Thyroid gland (tissue), 4 donors: ENCODE measurements around the gene CAPSL.

Experiments
- CTCF ChIP-seq, 6 experiments: fragments of 200-600 bp in 3 of 6; fragments of 450-650 bp in 3 of 6; sonication (generic) in 3 of 6; IDR thresholded peaks; one replicate each; pipeline ENCODE4 v1.5.1; 2016 to 2019; ENCODE audit warnings: antibody characterized with exemption in 6 of 6, mild to moderate bottlenecking in 2 of 6, inconsistent platforms in 1 of 6, moderate library complexity in 1 of 6
- POLR2A ChIP-seq, 2 donors: fragments of 450-650 bp; IDR thresholded peaks; one replicate each; pipeline ENCODE4 v1.6.1; 2017; ENCODE audit warnings: antibody characterized with exemption in 2 of 2, mild to moderate bottlenecking in 2 of 2, moderate library complexity in 1 of 2

DNA sequence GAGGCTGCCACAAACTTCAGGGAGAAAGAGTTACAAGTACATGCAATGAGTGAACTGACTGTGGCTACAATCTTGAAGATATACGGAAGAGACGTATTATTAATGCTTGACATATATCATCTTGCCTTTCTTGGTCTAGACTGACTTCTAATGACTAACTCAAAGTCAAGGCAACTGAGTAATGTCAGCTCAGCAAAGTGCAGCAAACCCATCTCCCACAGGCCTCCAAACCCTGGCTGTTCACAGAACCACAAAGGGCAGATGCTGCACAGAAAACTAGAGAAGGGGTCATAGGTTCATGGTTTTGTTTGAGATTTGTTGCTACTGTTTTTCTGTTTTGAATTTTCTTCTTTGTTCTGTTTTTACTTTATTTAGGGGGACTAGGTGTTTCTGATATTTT lies 60.8 kb downstream of the CAPSL start:
- TF ChIP-seq CTCF (IDR thresholded peaks at IDR 0.05), result no peak
- TF ChIP-seq POLR2A (IDR thresholded peaks at IDR 0.05), result no peak
